Measurements from ENCODE around the gene GLRX. TPM values are rescaled to one million over a fixed set of nuclear protein-coding genes. Genes with fewer than 3 reads are reported as not detected.

GLRX gene
- total RNA-seq, 2 donors from 2014 or later, result 18.9 to 26.3 TPM

DNA sequence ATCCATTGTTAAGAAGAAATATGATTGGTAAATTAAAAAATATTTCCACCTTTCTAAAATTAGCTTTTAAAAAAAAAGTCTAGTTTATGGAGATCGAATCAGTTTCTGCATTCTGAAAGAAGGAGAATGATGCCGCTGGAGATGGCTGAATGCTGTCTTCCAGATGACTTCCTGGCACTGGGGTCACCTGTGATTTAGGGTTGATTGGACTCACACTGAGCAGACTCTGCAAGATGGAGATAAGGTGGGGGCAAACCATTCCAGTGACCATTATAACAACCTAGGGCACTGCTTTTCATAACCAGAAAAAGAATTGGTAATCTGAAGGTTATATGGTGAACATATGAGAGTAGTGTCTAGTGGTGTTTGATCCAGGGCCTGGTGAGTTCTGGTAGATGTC lies 50.6 kb downstream of the GLRX start:
- 96 to 100% methylated on average over 1 to 2 of the region's 2 CpGs for WGBS, 2 experiments (ENCODE audit: insufficient coverage in 1 of 2, insufficient read length in 1 of 2)
- Histone ChIP-seq H3K36me3 (ENCODE audit: control insufficient read depth, insufficient read depth, low read length) (peaks cover 96% of the 10 kb centered on the region), H3K27ac (ENCODE audit: low read depth, low read length) (no peak overlapping the region), H3K9ac (ENCODE audit: extremely low read depth, low read length, poor library complexity, severe bottlenecking) (no peak overlapping the region), H3K4me3 (ENCODE audit: low read length) (no peak overlapping the region), H3K9me3 (ENCODE audit: control insufficient read depth, low read length) (no peaks in the 10 kb centered on the region), H3K27me3 (ENCODE audit: control insufficient read depth, insufficient read depth, low read length, poor library complexity, severe bottlenecking) (no peaks in the 10 kb centered on the region), H3K4me1 (ENCODE audit: control insufficient read depth, insufficient read depth, low read length) (no peaks in the 10 kb centered on the region)
- H3K4me3 Mint-ChIP-seq, result no peak overlapping the region
- H3K9me3 Mint-ChIP-seq, result no peaks in the 10 kb centered on the region
- H3K27me3 Mint-ChIP-seq (ENCODE audit: insufficient read depth), result no peaks in the 10 kb centered on the region
- no peak overlapping the region for H3K27ac Mint-ChIP-seq
- H3K4me1 Mint-ChIP-seq, result peaks cover 11% of the 10 kb centered on the region
- H3K36me3 Mint-ChIP-seq (ENCODE audit: low read depth), result peaks cover 61% of the 10 kb centered on the region
- DNase-seq, result no peak
- TF ChIP-seq, protein P1, sequence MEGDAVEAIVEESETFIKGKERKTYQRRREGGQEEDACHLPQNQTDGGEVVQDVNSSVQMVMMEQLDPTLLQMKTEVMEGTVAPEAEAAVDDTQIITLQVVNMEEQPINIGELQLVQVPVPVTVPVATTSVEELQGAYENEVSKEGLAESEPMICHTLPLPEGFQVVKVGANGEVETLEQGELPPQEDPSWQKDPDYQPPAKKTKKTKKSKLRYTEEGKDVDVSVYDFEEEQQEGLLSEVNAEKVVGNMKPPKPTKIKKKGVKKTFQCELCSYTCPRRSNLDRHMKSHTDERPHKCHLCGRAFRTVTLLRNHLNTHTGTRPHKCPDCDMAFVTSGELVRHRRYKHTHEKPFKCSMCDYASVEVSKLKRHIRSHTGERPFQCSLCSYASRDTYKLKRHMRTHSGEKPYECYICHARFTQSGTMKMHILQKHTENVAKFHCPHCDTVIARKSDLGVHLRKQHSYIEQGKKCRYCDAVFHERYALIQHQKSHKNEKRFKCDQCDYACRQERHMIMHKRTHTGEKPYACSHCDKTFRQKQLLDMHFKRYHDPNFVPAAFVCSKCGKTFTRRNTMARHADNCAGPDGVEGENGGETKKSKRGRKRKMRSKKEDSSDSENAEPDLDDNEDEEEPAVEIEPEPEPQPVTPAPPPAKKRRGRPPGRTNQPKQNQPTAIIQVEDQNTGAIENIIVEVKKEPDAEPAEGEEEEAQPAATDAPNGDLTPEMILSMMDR (conservative IDR thresholded peaks at IDR 0.05), result no peak

DNA sequence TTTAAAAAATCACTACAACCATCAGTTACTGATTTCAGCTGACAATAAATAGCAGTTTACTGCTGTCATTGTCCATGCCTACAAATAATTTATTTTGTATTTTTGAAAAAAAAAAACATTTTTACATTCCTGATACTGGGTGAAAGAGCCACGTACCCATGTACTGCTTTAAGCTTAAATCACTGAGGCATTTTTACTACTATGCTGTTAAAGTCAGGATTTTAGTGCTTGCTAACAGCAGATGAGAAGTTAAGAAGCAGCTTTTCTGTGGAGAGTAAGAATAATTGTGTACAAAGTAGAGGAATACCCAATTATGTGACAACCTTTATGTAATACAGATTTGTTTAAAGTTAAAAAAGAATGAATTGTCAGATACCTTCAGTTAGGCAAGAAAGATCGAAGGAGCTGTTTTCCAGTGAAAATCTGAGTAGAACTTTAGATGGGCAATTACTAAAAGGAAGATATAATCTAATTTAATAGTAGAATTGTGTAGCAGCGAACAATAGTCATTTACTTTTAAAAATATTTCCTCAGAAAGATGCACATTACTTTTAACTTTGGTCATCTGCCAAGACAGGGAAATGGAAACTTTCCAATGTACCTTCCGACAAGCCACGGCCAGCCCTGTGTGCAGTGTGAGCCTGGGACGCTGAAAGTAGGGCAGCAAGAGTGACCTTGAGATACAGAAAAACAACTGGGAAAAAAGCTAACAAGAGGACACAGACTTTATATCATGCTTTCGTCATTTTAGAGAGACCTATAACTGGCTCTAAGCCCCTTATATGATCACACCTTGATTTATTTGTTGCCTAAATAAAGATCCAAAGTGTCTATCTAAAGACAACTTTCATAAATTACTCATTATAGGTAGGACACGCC lies 51.5 kb downstream of the GLRX start:
- H3K9me3 Mint-ChIP-seq, result no peaks in the 10 kb centered on the region
- WGBS, 2 experiments (ENCODE audit: insufficient coverage in 1 of 2, insufficient read length in 1 of 2), result 97% methylated on average over 6 to 8 of the region's 8 CpGs
- no peaks in the 10 kb centered on the region for H3K27me3 ChIP-seq (ENCODE audit: control insufficient read depth, insufficient read depth, low read length, poor library complexity, severe bottlenecking)
- no peak overlapping the region for H3K9ac ChIP-seq (ENCODE audit: extremely low read depth, low read length, poor library complexity, severe bottlenecking)
- H3K27ac Mint-ChIP-seq, result peak overlapping the region; percentile 29
- no peaks in the 10 kb centered on the region for H3K4me1 ChIP-seq (ENCODE audit: control insufficient read depth, insufficient read depth, low read length)
- peaks cover 11% of the 10 kb centered on the region for H3K4me1 Mint-ChIP-seq
- no peak overlapping the region for H3K4me3 ChIP-seq (ENCODE audit: low read length)
- no peaks in the 10 kb centered on the region for H3K27me3 Mint-ChIP-seq (ENCODE audit: insufficient read depth)
- no peak overlapping the region for H3K27ac ChIP-seq (ENCODE audit: low read depth, low read length)
- H3K36me3 ChIP-seq (ENCODE audit: control insufficient read depth, insufficient read depth, low read length), result peaks cover 98% of the 10 kb centered on the region
- TF ChIP-seq, protein P1 (conservative IDR thresholded peaks at IDR 0.05), result no peak
- H3K9me3 ChIP-seq (ENCODE audit: control insufficient read depth, low read length), result no peaks in the 10 kb centered on the region
- no peak overlapping the region for H3K4me3 Mint-ChIP-seq
- DNase-seq, result no peak
- peaks cover 61% of the 10 kb centered on the region for H3K36me3 Mint-ChIP-seq (ENCODE audit: low read depth)

DNA sequence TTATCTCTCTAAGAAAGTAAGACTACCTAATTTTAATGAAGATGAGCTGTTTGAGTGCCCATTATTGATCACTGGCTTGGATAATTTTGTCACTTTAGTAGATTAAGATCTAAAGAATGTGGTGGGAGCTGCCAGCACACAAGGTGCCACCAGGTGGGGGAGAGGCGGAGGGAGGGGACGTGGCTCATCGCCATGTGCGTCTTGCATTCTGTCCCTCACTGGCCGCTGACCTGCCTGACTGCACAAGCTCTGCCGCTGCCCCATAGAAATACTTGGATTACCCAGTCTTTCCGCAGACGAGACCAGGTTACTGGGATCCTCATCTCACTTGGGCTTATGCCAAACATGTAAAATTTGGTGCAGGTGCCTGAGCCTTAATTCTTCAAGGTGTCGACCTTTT lies 53.8 kb downstream of the GLRX start:
- no peaks in the 10 kb centered on the region for H3K27me3 Mint-ChIP-seq (ENCODE audit: insufficient read depth)

More for the DNA sequence above, 53.8 kb downstream of the GLRX start:
- Histone ChIP-seq H3K4me3 (ENCODE audit: low read length) (no peak overlapping the region), H3K9me3 (ENCODE audit: control insufficient read depth, low read length) (no peaks in the 10 kb centered on the region), H3K4me1 (ENCODE audit: control insufficient read depth, insufficient read depth, low read length) (no peaks in the 10 kb centered on the region), H3K36me3 (ENCODE audit: control insufficient read depth, insufficient read depth, low read length) (peaks cover 99% of the 10 kb centered on the region), H3K27ac (ENCODE audit: low read depth, low read length) (no peak overlapping the region), H3K27me3 (ENCODE audit: control insufficient read depth, insufficient read depth, low read length, poor library complexity, severe bottlenecking) (no peaks in the 10 kb centered on the region), H3K9ac (ENCODE audit: extremely low read depth, low read length, poor library complexity, severe bottlenecking) (no peak overlapping the region)
- Mint-ChIP-seq H3K4me3 (no peak overlapping the region), H3K27ac (no peak overlapping the region), H3K4me1 (peaks cover 11% of the 10 kb centered on the region), H3K9me3 (no peaks in the 10 kb centered on the region), H3K36me3 (ENCODE audit: low read depth) (peaks cover 78% of the 10 kb centered on the region)
- WGBS, 2 experiments (ENCODE audit: insufficient coverage in 1 of 2, insufficient read length in 1 of 2), result 94 to 96% methylated on average over 8 to 9 of the region's 9 CpGs
- TF ChIP-seq, protein P1 (conservative IDR thresholded peaks at IDR 0.05), result peak; percentile 32
- DNase-seq, result peak; percentile 57
